ENCODE measurements around the gene ASB6. TPM values are rescaled to one million over a fixed set of nuclear protein-coding genes. Genes with fewer than 3 reads are reported as not detected.
"Not testable (repeated sequence)": the region's sequence is repeated elsewhere in the genome, so short reads cannot be mapped to it uniquely, and the experiment has no call there.

The ASB6 gene
- total RNA-seq, 1 donor from 2014 or later = 20.1 TPM

DNA sequence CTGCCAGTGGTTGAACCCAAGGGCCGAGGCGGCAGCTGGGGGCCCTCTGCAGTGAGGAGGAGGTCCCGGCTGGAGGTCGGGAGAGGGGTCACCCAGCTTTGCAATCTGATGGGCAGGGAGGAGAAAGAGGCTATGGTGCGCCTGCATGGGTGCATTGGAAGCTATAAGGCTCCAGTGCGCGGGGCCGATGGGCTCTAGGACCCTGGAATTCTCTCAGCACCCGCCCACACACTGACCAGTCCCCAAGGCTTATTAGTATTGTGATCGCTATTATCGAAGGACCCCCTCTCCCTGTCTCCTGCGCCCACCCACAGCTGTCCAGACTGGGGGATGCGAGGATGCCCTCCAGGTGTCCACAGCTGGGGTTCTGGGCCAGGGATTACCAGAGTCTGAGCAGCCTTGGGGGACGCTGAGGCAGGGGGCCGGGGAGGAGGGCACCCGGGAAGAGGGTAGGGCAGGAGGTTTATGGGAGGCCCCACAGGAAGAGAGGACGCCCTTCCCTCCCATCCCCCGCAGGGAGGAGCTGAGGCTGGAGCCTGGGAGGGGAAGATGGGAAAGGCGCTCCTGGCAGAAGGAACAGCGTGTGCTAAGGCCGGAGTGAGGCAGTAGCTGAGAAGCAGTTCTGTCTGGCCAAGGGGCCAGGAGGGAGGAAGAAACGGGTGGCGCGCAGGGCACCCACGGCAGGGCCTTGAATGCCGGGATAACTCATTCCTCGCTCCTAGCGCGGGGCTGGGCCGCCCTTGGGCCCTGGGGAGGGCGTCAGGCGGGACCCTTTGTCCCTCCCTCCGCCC is 45.2 kb downstream of the ASB6 start:
- intact Hi-C loops (cut with micrococcal nuclease) = no loop called here
- ATAC-seq (ENCODE audit: low read depth) (no peak), DNase-seq (no peak)
- TF ChIP-seq, protein P1, sequence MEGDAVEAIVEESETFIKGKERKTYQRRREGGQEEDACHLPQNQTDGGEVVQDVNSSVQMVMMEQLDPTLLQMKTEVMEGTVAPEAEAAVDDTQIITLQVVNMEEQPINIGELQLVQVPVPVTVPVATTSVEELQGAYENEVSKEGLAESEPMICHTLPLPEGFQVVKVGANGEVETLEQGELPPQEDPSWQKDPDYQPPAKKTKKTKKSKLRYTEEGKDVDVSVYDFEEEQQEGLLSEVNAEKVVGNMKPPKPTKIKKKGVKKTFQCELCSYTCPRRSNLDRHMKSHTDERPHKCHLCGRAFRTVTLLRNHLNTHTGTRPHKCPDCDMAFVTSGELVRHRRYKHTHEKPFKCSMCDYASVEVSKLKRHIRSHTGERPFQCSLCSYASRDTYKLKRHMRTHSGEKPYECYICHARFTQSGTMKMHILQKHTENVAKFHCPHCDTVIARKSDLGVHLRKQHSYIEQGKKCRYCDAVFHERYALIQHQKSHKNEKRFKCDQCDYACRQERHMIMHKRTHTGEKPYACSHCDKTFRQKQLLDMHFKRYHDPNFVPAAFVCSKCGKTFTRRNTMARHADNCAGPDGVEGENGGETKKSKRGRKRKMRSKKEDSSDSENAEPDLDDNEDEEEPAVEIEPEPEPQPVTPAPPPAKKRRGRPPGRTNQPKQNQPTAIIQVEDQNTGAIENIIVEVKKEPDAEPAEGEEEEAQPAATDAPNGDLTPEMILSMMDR (IDR thresholded peaks at IDR 0.05) = no peak
- Mint-ChIP-seq H3K9me3 (no peaks in the 10 kb centered on the region), H3K27ac (no peak overlapping the region), H3K27me3 (peaks cover 40% of the 10 kb centered on the region), H3K4me1 (peaks cover 12% of the 10 kb centered on the region), H3K4me3 (no peak overlapping the region), H3K36me3 (ENCODE audit: low read depth) (no peaks in the 10 kb centered on the region)
- POLR2A ChIA-PET = interaction anchor here (1.0 to 1.8 kb wide), 6 partner anchors 8 to 419 kb away, joined by 3 to 7 read pairs (median 4); partner anchors contain the start of genes IER5L and NTMT1
- CTCF ChIA-PET = interaction anchor here (1.0 kb wide), 1 partner anchor 14 kb away, joined by 3 read pairs; no protein-coding TSS in a partner anchor

DNA sequence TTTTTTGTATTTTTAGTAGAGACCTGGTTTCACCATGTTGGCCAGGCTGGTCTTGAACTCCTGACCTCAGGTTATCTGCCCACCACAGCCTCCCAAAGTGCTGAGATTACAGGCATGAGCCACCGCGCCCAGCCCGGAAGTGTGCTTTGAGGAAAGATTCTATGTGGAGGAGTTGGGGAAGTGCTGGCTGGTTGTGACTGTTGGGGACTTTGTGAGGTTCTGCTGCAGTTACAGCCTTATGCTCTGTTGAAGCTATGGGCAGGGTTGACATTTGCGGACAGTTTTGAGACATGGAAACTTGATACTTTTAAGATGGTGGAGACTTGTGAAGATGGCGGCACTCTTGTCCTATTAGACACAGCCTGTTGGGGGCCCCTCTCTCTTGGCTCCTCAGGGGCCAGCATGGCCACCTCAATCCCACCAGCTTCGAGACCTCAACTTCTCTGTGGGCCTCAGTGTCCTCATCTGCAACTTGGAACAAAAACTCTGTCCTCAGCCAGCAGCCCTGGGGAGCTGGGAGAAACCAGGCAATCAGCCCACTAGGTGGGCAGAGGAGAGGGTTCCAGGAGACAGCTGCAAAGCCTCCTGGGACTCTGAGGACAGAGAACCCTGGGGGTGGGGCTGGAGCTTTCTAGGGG is 45.9 kb downstream of the ASB6 start:
- intact Hi-C loops (cut with micrococcal nuclease) = no loop called here
- H3K27me3 Mint-ChIP-seq = peaks cover 37% of the 10 kb centered on the region
- no peak overlapping the region for H3K4me3 Mint-ChIP-seq
- CTCF ChIA-PET = interaction anchor here (1.0 kb wide), 1 partner anchor 15 kb away, joined by 3 read pairs; no protein-coding TSS in a partner anchor
- peaks cover 12% of the 10 kb centered on the region for H3K4me1 Mint-ChIP-seq
- no peaks in the 10 kb centered on the region for H3K36me3 Mint-ChIP-seq (ENCODE audit: low read depth)
- ATAC-seq (ENCODE audit: low read depth) = no peak
- no peak for DNase-seq
- H3K27ac Mint-ChIP-seq = no peak overlapping the region
- POLR2A ChIA-PET = interaction anchor here (1.0 to 1.8 kb wide), 4 partner anchors 9 to 418 kb away, joined by 3 to 7 read pairs (median 6); partner anchors contain the start of genes IER5L and NTMT1
- TF ChIP-seq, protein P1 (IDR thresholded peaks at IDR 0.05) = no peak
- H3K9me3 Mint-ChIP-seq = no peaks in the 10 kb centered on the region

DNA sequence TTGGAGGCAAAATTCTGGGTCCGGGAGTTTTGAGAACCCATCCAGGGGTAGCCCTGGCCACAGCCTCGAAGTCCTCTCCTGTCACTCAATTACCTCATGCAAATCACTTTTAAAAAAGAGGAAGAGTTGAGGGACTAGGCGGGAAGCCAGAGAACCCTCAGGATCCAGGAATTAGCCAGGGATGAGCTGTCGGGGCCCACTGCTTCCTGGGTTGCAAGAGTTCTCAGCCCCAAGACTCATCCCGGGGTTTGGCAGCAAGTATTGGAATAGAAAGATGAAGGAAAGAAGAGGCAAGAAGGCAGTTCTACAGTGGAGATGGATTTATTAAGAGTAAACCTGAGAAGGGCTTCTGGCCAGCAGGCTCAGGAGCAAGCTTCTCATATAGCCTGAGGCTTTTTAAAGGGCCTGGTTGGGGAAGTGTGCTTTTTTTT is 46.6 kb downstream of the ASB6 start:
- Mint-ChIP-seq H3K4me3 (no peak overlapping the region), H3K9me3 (no peaks in the 10 kb centered on the region), H3K27me3 (peaks cover 37% of the 10 kb centered on the region), H3K36me3 (ENCODE audit: low read depth) (no peaks in the 10 kb centered on the region), H3K4me1 (peaks cover 12% of the 10 kb centered on the region), H3K27ac (no peak overlapping the region)
- CTCF ChIA-PET = interaction anchor here (1.0 kb wide), 1 partner anchor 16 kb away, joined by 3 read pairs; no protein-coding TSS in a partner anchor
- intact Hi-C loops (cut with micrococcal nuclease) = no loop called here
- POLR2A ChIA-PET = interaction anchor here (1.0 to 1.8 kb wide), 2 partner anchors 15 to 417 kb away, joined by 7 read pairs; partner anchors contain the start of gene IER5L
- DNase-seq (no peak), ATAC-seq (ENCODE audit: low read depth) (no peak)
- TF ChIP-seq, protein P1 (IDR thresholded peaks at IDR 0.05) = no peak

DNA sequence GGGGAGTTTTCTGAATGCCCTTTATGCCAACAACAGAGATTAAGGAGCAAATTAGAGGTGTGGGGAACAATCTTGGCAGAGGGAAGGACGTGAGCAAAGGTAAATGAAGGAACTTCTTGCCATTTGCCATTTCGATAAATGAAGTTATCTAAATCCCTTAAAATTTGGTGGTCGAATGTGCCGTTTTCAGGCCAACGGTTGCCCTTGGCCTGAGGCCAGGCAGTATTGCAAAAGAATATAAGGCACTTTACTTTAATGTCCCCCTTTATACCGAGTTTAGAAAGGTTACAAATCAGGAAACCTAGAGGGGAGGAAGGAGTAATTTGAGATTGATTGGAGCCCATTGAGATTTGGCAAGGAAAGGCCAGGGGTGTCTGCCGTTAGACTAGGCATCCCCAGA is 47.3 kb downstream of the ASB6 start:
- POLR2A ChIA-PET = interaction anchor here (1.8 kb wide), 1 partner anchor 417 kb away, joined by 7 read pairs; the partner anchor contains the start of gene IER5L
- peaks cover 41% of the 10 kb centered on the region for H3K27me3 Mint-ChIP-seq
- TF ChIP-seq, protein P1 (IDR thresholded peaks at IDR 0.05) = no peak
- CTCF ChIA-PET = no interaction called here
- no peaks in the 10 kb centered on the region for H3K9me3 Mint-ChIP-seq
- DNase-seq = no peak
- no peak overlapping the region for H3K4me3 Mint-ChIP-seq
- H3K27ac Mint-ChIP-seq = no peak overlapping the region
- ATAC-seq (ENCODE audit: low read depth) = no peak
- peaks cover 12% of the 10 kb centered on the region for H3K4me1 Mint-ChIP-seq
- no peaks in the 10 kb centered on the region for H3K36me3 Mint-ChIP-seq (ENCODE audit: low read depth)
- intact Hi-C loops (cut with micrococcal nuclease) = no loop called here

DNA sequence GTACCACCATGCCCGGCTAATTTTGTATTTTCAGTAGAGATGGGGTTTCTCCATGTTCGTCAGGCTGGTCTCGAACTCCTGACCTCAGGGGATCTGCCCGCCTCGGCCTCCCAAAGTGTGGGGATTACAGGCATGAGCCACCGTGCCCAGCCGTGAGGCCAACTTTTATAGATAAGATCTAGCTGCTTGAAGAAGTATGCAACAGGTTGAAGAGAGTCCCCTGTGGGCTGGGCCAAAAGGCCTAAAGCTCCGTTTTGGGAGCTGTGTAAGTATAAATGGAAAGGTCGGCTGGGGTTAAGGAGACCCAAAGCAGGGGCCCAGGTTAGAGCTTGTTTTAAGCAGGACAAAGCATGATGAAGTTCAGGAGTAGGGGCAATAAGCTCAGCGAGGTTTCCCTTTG is 49.2 kb downstream of the ASB6 start:
- CTCF ChIA-PET = interaction anchor here (1.3 kb wide), 1 partner anchor 450 kb away, joined by 3 read pairs; no protein-coding TSS in a partner anchor
- H3K4me1 Mint-ChIP-seq; H3K36me3 Mint-ChIP-seq (ENCODE audit: low read depth); H3K4me3 Mint-ChIP-seq; H3K9me3 Mint-ChIP-seq; DNase-seq; POLR2A ChIA-PET; ATAC-seq (ENCODE audit: low read depth); H3K27ac Mint-ChIP-seq; intact Hi-C loops (cut with micrococcal nuclease): not testable (repeated sequence)
- H3K27me3 Mint-ChIP-seq = peaks cover 36% of the 10 kb centered on the region
